Trophoblast cell (in vitro differentiated cells and primary cell): Measurements from ENCODE around the gene NTPCR.

Source experiments
- DNase-seq, 2 donors: peaks; one replicate each; pipeline ENCODE4 v3.0.0-alpha.2; 2016
- H2AFZ ChIP-seq: 2 replicates; pipeline ENCODE4 v1.6.1; 2013; ENCODE audit warnings: low read length, moderate library complexity, mild to moderate bottlenecking; ENCODE audit not compliant: insufficient read depth, poor library complexity
- H2AK5ac ChIP-seq: 2 replicates; pipeline ENCODE4 v1.6.1; 2013; ENCODE audit warnings: mild to moderate bottlenecking, low read length
- H2BK120ac ChIP-seq: 2 replicates; pipeline ENCODE4 v1.6.1; 2013; ENCODE audit warnings: low read length, mild to moderate bottlenecking, moderate library complexity; ENCODE audit not compliant: insufficient read depth, poor library complexity
- H2BK12ac ChIP-seq: 2 replicates; pipeline ENCODE4 v1.6.1; 2013; ENCODE audit warnings: mild to moderate bottlenecking, low read length, moderate library complexity
- H2BK5ac ChIP-seq: 2 replicates; pipeline ENCODE4 v1.6.1; 2013; ENCODE audit warnings: low read length, low read depth, moderate library complexity, mild to moderate bottlenecking; ENCODE audit not compliant: poor library complexity
- H3K14ac ChIP-seq: 2 replicates; pipeline ENCODE4 v1.6.1; 2013; ENCODE audit warnings: mild to moderate bottlenecking, low read length
- H3K18ac ChIP-seq: 2 replicates; pipeline ENCODE4 v1.6.1; 2013; ENCODE audit warnings: mild to moderate bottlenecking, low read length
- H3K23ac ChIP-seq: 2 replicates; pipeline ENCODE4 v1.6.1; 2013; ENCODE audit warnings: low read length
- H3K27ac ChIP-seq: 2 replicates; pipeline ENCODE4 v1.5.1; 2013; ENCODE audit warnings: low read depth, mild to moderate bottlenecking, inconsistent platforms, low read length, moderate library complexity
- H3K27me3 ChIP-seq: 2 replicates; pipeline ENCODE4 v1.6.1; 2013; ENCODE audit warnings: inconsistent platforms, mild to moderate bottlenecking, low read length, moderate library complexity; ENCODE audit not compliant: insufficient read depth
- H3K36me3 ChIP-seq, 2 experiments: 1 replicate in 1 of 2; 2 replicates in 1 of 2; pipeline ENCODE4 v1.6.1; 2013; ENCODE audit warnings: low read length in 2 of 2, mild to moderate bottlenecking in 2 of 2, moderate library complexity in 1 of 2; ENCODE audit not compliant: insufficient read depth in 2 of 2, control insufficient read depth in 1 of 2
- H3K4ac ChIP-seq: 2 replicates; pipeline ENCODE4 v1.6.1; 2013; ENCODE audit warnings: low read depth, mild to moderate bottlenecking, low read length, moderate library complexity
- H3K4me1 ChIP-seq, 2 experiments: 1 replicate in 1 of 2; 2 replicates in 1 of 2; pipeline ENCODE4 v1.6.1; 2013; ENCODE audit warnings: low read length in 2 of 2, mild to moderate bottlenecking in 2 of 2, moderate library complexity in 1 of 2; ENCODE audit not compliant: insufficient read depth in 2 of 2, control insufficient read depth in 1 of 2
- H3K4me2 ChIP-seq: 2 replicates; pipeline ENCODE4 v1.6.1; 2013; ENCODE audit warnings: inconsistent platforms, mild to moderate bottlenecking, low read length, moderate library complexity
- H3K4me3 ChIP-seq: 2 replicates; pipeline ENCODE4 v1.5.1; 2013; ENCODE audit warnings: mild to moderate bottlenecking, low read depth, low read length, inconsistent platforms
- H3K79me1 ChIP-seq: one replicate; pipeline ENCODE4 v1.6.1; 2013; ENCODE audit warnings: low read length
- H3K79me2 ChIP-seq: 2 replicates; pipeline ENCODE4 v1.6.1; 2013; ENCODE audit warnings: low read length, mild to moderate bottlenecking; ENCODE audit not compliant: control insufficient read depth, insufficient read depth, poor library complexity
- H3K9ac ChIP-seq: 2 replicates; pipeline ENCODE4 v1.6.1; 2013; ENCODE audit warnings: mild to moderate bottlenecking, low read length
- H3K9me3 ChIP-seq: 2 replicates; pipeline ENCODE4 v1.6.1; 2013; ENCODE audit warnings: low read depth, mild to moderate bottlenecking, control low read depth, inconsistent platforms, low read length; ENCODE audit not compliant: insufficient read depth
- H4K12ac ChIP-seq: 2 replicates; pipeline ENCODE4 v1.6.1; 2013; ENCODE audit warnings: low read depth, mild to moderate bottlenecking, low read length, moderate library complexity
- H4K8ac ChIP-seq: 2 replicates; pipeline ENCODE4 v1.6.1; 2013; ENCODE audit warnings: low read depth, mild to moderate bottlenecking, low read length, moderate library complexity
- H4K91ac ChIP-seq: one replicate; pipeline ENCODE4 v1.6.1; 2013; ENCODE audit warnings: low read depth, mild to moderate bottlenecking, low read length, moderate library complexity
- WGBS: extraction: QIAGEN DNeasy Blood & Tissue Kit; methylation state at CpG from one replicate; pipeline ENCODE4 v1.1.7; 2013; ENCODE audit warnings: missing lambda C conversion rate; ENCODE audit not compliant: insufficient read length, insufficient coverage; ENCODE audit errors: extremely low coverage; 5-methylcytosine and 5-hydroxymethylcytosine counted together

The NTPCR gene

GRCh38 chr1:232951180-232951579, 769 bp downstream of the NTPCR start:
- Histone ChIP-seq H3K36me3 (no peaks in the 10 kb centered on the region), H3K27me3 (no peaks in the 10 kb centered on the region), H3K79me2 (peaks cover 5% of the 10 kb centered on the region), H3K14ac (no peak overlapping the region), H2BK120ac (no peak overlapping the region), H3K4me3 (no peak overlapping the region), H2BK5ac (no peak overlapping the region), H2AFZ (no peak overlapping the region), H3K23ac (no peak overlapping the region), H4K91ac (no peak overlapping the region), H3K18ac (no peak overlapping the region), H4K12ac (no peak overlapping the region), H3K4me2 (peak overlapping the region; percentile 87), H3K27ac (no peak overlapping the region), H2AK5ac (no peak overlapping the region), H3K4me1 (peaks cover 6 to 8% of the 10 kb centered on the region in 2 experiments), H3K9me3 (no peaks in the 10 kb centered on the region), H3K4ac (no peak overlapping the region), H4K8ac (no peak overlapping the region), H3K79me1 (peaks cover 8% of the 10 kb centered on the region), H2BK12ac (no peak overlapping the region), H3K9ac (no peak overlapping the region)
- no peak for DNase-seq
- WGBS: no CpG with 5 or more reads among the region's 5 CpGs

- no CpG with 5 or more reads among the region's 1 CpG for WGBS
- Histone ChIP-seq H3K23ac (no peak overlapping the region), H2BK5ac (no peak overlapping the region), H2BK12ac (no peak overlapping the region), H3K9me3 (no peaks in the 10 kb centered on the region), H3K4me3 (no peak overlapping the region), H4K91ac (no peak overlapping the region), H3K4ac (no peak overlapping the region), H3K9ac (no peak overlapping the region), H2BK120ac (no peak overlapping the region), H3K79me1 (peaks cover 8% of the 10 kb centered on the region), H2AK5ac (no peak overlapping the region), H3K79me2 (peaks cover 5% of the 10 kb centered on the region), H3K18ac (no peak overlapping the region), H3K27ac (no peak overlapping the region), H3K4me2 (peak overlapping the region; percentile 87), H4K12ac (no peak overlapping the region), H3K14ac (no peak overlapping the region), H2AFZ (no peak overlapping the region), H3K27me3 (no peaks in the 10 kb centered on the region), H3K4me1 (peaks cover 6 to 8% of the 10 kb centered on the region in 2 experiments), H4K8ac (no peak overlapping the region), H3K36me3 (no peaks in the 10 kb centered on the region)
- no peak for DNase-seq
These were observed 1.2 kb downstream of the NTPCR start for GRCh38 chr1:232951605-232952004.

- no peak overlapping the region for H3K23ac ChIP-seq
- H2BK5ac ChIP-seq: peak overlapping the region; percentile 93
- H3K27ac ChIP-seq: peak overlapping the region; percentile 39
- DNase-seq: peak; percentile 60 to 73
- no peak overlapping the region for H3K4me3 ChIP-seq
- peak overlapping the region; percentile 83 for H2BK120ac ChIP-seq
- H3K4ac ChIP-seq: peak overlapping the region; percentile 67
- H3K14ac ChIP-seq: no peak overlapping the region
- H3K4me1 ChIP-seq: peaks cover 6 to 8% of the 10 kb centered on the region in 2 experiments
- WGBS: no CpG with 5 or more reads among the region's 2 CpGs
- H3K79me2 ChIP-seq: peaks cover 5% of the 10 kb centered on the region
- no peak overlapping the region for H4K12ac ChIP-seq
- H3K36me3 ChIP-seq: peaks cover under 1% of the 10 kb centered on the region in 2 experiments
- peak overlapping the region; percentile 72 for H3K18ac ChIP-seq
- peak overlapping the region; percentile 59 for H2AK5ac ChIP-seq
- peak overlapping the region; percentile 57 for H4K91ac ChIP-seq
- H3K9ac ChIP-seq: no peak overlapping the region
- H3K9me3 ChIP-seq: no peaks in the 10 kb centered on the region
- H3K4me2 ChIP-seq: no peak overlapping the region
- no peaks in the 10 kb centered on the region for H3K27me3 ChIP-seq
- H2AFZ ChIP-seq: peak overlapping the region; percentile 25
- peak overlapping the region; percentile 76 for H4K8ac ChIP-seq
- peaks cover 8% of the 10 kb centered on the region for H3K79me1 ChIP-seq
- peak overlapping the region; percentile 84 for H2BK12ac ChIP-seq
These were observed 2.4 kb downstream of the NTPCR start for GRCh38 chr1:232952514-232953499.

GRCh38 chr1:232954594-232955365, 4.4 kb downstream of the NTPCR start:
- H3K4ac ChIP-seq: peak overlapping the region; percentile 15
- H2AFZ ChIP-seq: no peak overlapping the region
- peaks cover 5% of the 10 kb centered on the region for H3K79me2 ChIP-seq
- H2BK5ac ChIP-seq: no peak overlapping the region
- H2BK120ac ChIP-seq: no peak overlapping the region
- H3K36me3 ChIP-seq: peaks cover 6 to 11% of the 10 kb centered on the region in 2 experiments
- no peaks in the 10 kb centered on the region for H3K27me3 ChIP-seq
- no peak overlapping the region for H3K27ac ChIP-seq
- H3K4me3 ChIP-seq: no peak overlapping the region
- H2AK5ac ChIP-seq: no peak overlapping the region
- no peak overlapping the region for H3K23ac ChIP-seq
- H3K4me1 ChIP-seq: peaks cover 6% of the 10 kb centered on the region in 2 experiments
- peaks cover 8% of the 10 kb centered on the region for H3K79me1 ChIP-seq
- H3K9me3 ChIP-seq: peaks cover 3% of the 10 kb centered on the region
- WGBS: no CpG with 5 or more reads among the region's 4 CpGs
- no peak overlapping the region for H2BK12ac ChIP-seq
- DNase-seq: peak in 1 of 2 donors; percentile 45
- H3K18ac ChIP-seq: no peak overlapping the region
- H4K8ac ChIP-seq: no peak overlapping the region
- H4K91ac ChIP-seq: no peak overlapping the region
- no peak overlapping the region for H3K14ac ChIP-seq
- H4K12ac ChIP-seq: no peak overlapping the region
- H3K4me2 ChIP-seq: no peak overlapping the region
- no peak overlapping the region for H3K9ac ChIP-seq
